ENCODE data around the gene NFIA. TPM values are rescaled to one million over a fixed set of nuclear protein-coding genes. Genes with fewer than 3 reads are reported as not detected.
A peak's percentile ranks its signal among the peaks of the same experiment; 100 is the strongest.
"Not testable (repeated sequence)": the region's sequence is repeated elsewhere in the genome, so short reads cannot be mapped to it uniquely, and the experiment has no call there.

NFIA gene
- total RNA-seq, 2 donors from 2014 or later = 5.0 to 5.2 TPM

- H3K27ac Mint-ChIP-seq = no peak overlapping the region
- peaks cover 8% of the 10 kb centered on the region for H3K27me3 Mint-ChIP-seq
- H3K4me1 Mint-ChIP-seq = no peaks in the 10 kb centered on the region
- H3K4me3 Mint-ChIP-seq = no peak overlapping the region
- no peaks in the 10 kb centered on the region for H3K36me3 Mint-ChIP-seq (ENCODE audit: low read depth)
- H3K9me3 ChIP-seq (ENCODE audit: control insufficient read depth, low read length, poor library complexity, severe bottlenecking) = no peaks in the 10 kb centered on the region
- DNase-seq = no peak
- no peak for ATAC-seq
Measured at GRCh38 chr1:61124078-61124477, 41.7 kb downstream of the NFIA start.

- Mint-ChIP-seq H3K4me3 (no peak overlapping the region), H3K27me3 (peaks cover 8% of the 10 kb centered on the region), H3K4me1 (no peaks in the 10 kb centered on the region), H3K27ac (no peak overlapping the region), H3K36me3 (ENCODE audit: low read depth) (no peaks in the 10 kb centered on the region)
- DNase-seq = no peak
- H3K9me3 ChIP-seq (ENCODE audit: control insufficient read depth, low read length, poor library complexity, severe bottlenecking) = no peaks in the 10 kb centered on the region
- no peak for ATAC-seq
Measured at GRCh38 chr1:61124696-61125095, 42.3 kb downstream of the NFIA start.

DNA sequence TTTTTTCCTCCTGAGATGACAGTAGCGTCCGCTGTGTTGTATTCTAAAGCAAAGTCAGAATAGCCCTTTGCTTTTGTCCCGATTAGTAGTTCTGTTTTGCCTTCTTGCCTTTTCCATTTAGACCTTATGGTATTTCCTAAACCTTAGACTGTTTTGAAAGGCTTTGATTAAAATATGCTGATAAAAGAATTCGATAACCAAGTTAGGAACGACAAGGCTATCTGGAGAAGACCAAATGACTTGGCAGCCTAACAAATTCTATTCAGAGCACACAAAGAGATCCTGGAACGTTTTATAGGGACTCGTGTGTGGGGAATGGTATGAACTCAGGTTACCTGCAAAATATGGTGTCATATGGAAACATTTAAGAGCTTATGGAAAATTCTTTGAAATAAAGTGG, 42.9 kb downstream of the NFIA start:
- H3K36me3 Mint-ChIP-seq (ENCODE audit: low read depth) = no peaks in the 10 kb centered on the region
- H3K9me3 ChIP-seq (ENCODE audit: control insufficient read depth, low read length, poor library complexity, severe bottlenecking) = no peaks in the 10 kb centered on the region
- no peak overlapping the region for H3K4me3 Mint-ChIP-seq
- no peak overlapping the region for H3K27ac Mint-ChIP-seq
- peaks cover 8% of the 10 kb centered on the region for H3K27me3 Mint-ChIP-seq
- ATAC-seq (no peak), DNase-seq (no peak)
- no peaks in the 10 kb centered on the region for H3K4me1 Mint-ChIP-seq

GRCh38 chr1:61125895-61126294, 43.5 kb downstream of the NFIA start:
- no peaks in the 10 kb centered on the region for H3K9me3 ChIP-seq (ENCODE audit: control insufficient read depth, low read length, poor library complexity, severe bottlenecking)
- H3K27me3 Mint-ChIP-seq = peaks cover 8% of the 10 kb centered on the region
- H3K4me3 Mint-ChIP-seq = no peak overlapping the region
- no peaks in the 10 kb centered on the region for H3K4me1 Mint-ChIP-seq
- no peak for DNase-seq
- H3K27ac Mint-ChIP-seq = no peak overlapping the region
- no peaks in the 10 kb centered on the region for H3K36me3 Mint-ChIP-seq (ENCODE audit: low read depth)
- no peak for ATAC-seq

GRCh38 chr1:61126843-61127242, 44.5 kb downstream of the NFIA start:
- H3K27ac Mint-ChIP-seq; H3K36me3 Mint-ChIP-seq (ENCODE audit: low read depth); H3K4me1 Mint-ChIP-seq; ATAC-seq; DNase-seq; H3K4me3 Mint-ChIP-seq; H3K27me3 Mint-ChIP-seq; H3K9me3 ChIP-seq (ENCODE audit: control insufficient read depth, low read length, poor library complexity, severe bottlenecking): not testable (repeated sequence)

- DNase-seq (no peak), ATAC-seq (no peak)
- Mint-ChIP-seq H3K27ac (no peak overlapping the region), H3K36me3 (ENCODE audit: low read depth) (no peaks in the 10 kb centered on the region), H3K27me3 (peaks cover 5% of the 10 kb centered on the region), H3K4me1 (peaks cover 5% of the 10 kb centered on the region), H3K4me3 (no peak overlapping the region)
- H3K9me3 ChIP-seq (ENCODE audit: control insufficient read depth, low read length, poor library complexity, severe bottlenecking) = no peaks in the 10 kb centered on the region
Measured at GRCh38 chr1:61130338-61131000, 48.1 kb downstream of the NFIA start.

- no peak overlapping the region for H3K27ac Mint-ChIP-seq
- DNase-seq = no peak
- H3K4me3 Mint-ChIP-seq = no peak overlapping the region
- H3K36me3 Mint-ChIP-seq (ENCODE audit: low read depth) = no peaks in the 10 kb centered on the region
- H3K9me3 ChIP-seq (ENCODE audit: control insufficient read depth, low read length, poor library complexity, severe bottlenecking) = no peaks in the 10 kb centered on the region
- H3K4me1 Mint-ChIP-seq = peaks cover 5% of the 10 kb centered on the region
- peaks cover 5% of the 10 kb centered on the region for H3K27me3 Mint-ChIP-seq
- no peak for ATAC-seq
Measured at GRCh38 chr1:61131248-61131647, 48.9 kb downstream of the NFIA start.

- no peak for ATAC-seq
- Mint-ChIP-seq H3K27ac (no peak overlapping the region), H3K4me1 (peaks cover 5% of the 10 kb centered on the region), H3K36me3 (ENCODE audit: low read depth) (no peaks in the 10 kb centered on the region), H3K4me3 (no peak overlapping the region), H3K27me3 (peaks cover 5% of the 10 kb centered on the region)
- no peaks in the 10 kb centered on the region for H3K9me3 ChIP-seq (ENCODE audit: control insufficient read depth, low read length, poor library complexity, severe bottlenecking)
- DNase-seq = no peak
Measured at GRCh38 chr1:61131716-61132115, 49.4 kb downstream of the NFIA start.

- no peak for DNase-seq
- H3K4me3 Mint-ChIP-seq = peak overlapping the region; percentile 46
- no peak for ATAC-seq
- peaks cover 5% of the 10 kb centered on the region for H3K27me3 Mint-ChIP-seq
- H3K9me3 ChIP-seq (ENCODE audit: control insufficient read depth, low read length, poor library complexity, severe bottlenecking) = no peaks in the 10 kb centered on the region
- H3K36me3 Mint-ChIP-seq (ENCODE audit: low read depth) = no peaks in the 10 kb centered on the region
- peaks cover 5% of the 10 kb centered on the region for H3K4me1 Mint-ChIP-seq
- H3K27ac Mint-ChIP-seq = no peak overlapping the region
Measured at GRCh38 chr1:61132176-61132638, 49.8 kb downstream of the NFIA start.

- ATAC-seq = no peak
Measured at GRCh38 chr1:61132645-61133334, 50.4 kb downstream of the NFIA start.

GRCh38 chr1:61133335-61134019, 51.1 kb downstream of the NFIA start:
- Mint-ChIP-seq H3K4me3 (no peak overlapping the region), H3K4me1 (peaks cover 5% of the 10 kb centered on the region), H3K27me3 (peaks cover 5% of the 10 kb centered on the region), H3K36me3 (ENCODE audit: low read depth) (no peaks in the 10 kb centered on the region), H3K27ac (no peak overlapping the region)
- DNase-seq = no peak
- no peak for ATAC-seq
- no peaks in the 10 kb centered on the region for H3K9me3 ChIP-seq (ENCODE audit: control insufficient read depth, low read length, poor library complexity, severe bottlenecking)

More at GRCh38 chr1:61132645-61133334, 50.4 kb downstream of the NFIA start:
- no peaks in the 10 kb centered on the region for H3K9me3 ChIP-seq (ENCODE audit: control insufficient read depth, low read length, poor library complexity, severe bottlenecking)
- H3K27me3 Mint-ChIP-seq = peaks cover 5% of the 10 kb centered on the region
- peak overlapping the region; percentile 46 for H3K4me3 Mint-ChIP-seq
- no peak for DNase-seq
- no peak overlapping the region for H3K27ac Mint-ChIP-seq
- H3K4me1 Mint-ChIP-seq = peaks cover 5% of the 10 kb centered on the region
- no peaks in the 10 kb centered on the region for H3K36me3 Mint-ChIP-seq (ENCODE audit: low read depth)

DNA sequence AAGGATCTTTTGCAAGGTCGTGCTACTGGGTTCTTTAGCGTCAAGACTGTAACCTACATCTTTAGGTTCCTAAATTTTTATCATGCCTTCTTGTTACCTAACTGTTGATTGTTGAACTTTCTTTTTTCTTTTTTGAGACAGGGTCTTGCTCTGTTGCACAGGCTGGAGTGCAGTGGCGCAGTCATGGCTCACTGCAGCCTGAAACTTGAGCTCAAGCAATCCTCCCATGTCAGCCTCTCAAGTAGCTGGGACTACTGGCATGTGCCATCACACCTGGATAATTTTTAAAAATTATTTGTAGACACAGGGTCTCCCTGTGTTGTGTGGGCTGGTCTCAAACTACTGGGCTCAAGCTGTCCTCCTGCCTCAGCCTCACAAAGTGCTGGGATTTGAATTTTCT, 52.9 kb downstream of the NFIA start:
- DNase-seq (no peak), ATAC-seq (no peak)
- H3K27ac Mint-ChIP-seq = no peak overlapping the region
- H3K9me3 ChIP-seq (ENCODE audit: control insufficient read depth, low read length, poor library complexity, severe bottlenecking) = no peaks in the 10 kb centered on the region
- H3K4me3 Mint-ChIP-seq = no peak overlapping the region
- peaks cover 5% of the 10 kb centered on the region for H3K27me3 Mint-ChIP-seq
- no peaks in the 10 kb centered on the region for H3K36me3 Mint-ChIP-seq (ENCODE audit: low read depth)
- H3K4me1 Mint-ChIP-seq = peaks cover 5% of the 10 kb centered on the region

DNA sequence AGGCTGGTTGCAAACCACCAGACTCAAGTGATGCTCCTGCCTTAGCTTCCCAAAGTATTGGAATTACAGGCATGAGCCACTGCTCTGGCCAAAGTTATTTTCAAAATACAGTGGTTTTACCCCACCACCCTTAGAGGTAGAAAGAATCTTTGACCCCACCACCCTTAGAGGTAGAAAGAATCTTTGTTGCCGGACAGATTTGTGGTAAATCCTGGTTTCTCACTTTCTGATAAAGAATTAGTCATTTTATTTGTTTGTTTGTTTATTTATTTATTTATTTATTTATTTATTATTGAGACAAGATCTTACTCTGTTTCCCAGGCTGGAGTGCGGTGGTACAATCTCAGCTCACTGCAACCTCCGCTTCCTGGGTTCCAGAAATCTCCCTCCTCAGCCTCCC, 55.9 kb downstream of the NFIA start:
- no peak for ATAC-seq

More for the DNA sequence above, 55.9 kb downstream of the NFIA start:
- Mint-ChIP-seq H3K27ac (no peak overlapping the region), H3K4me3 (no peak overlapping the region), H3K27me3 (no peaks in the 10 kb centered on the region), H3K36me3 (ENCODE audit: low read depth) (no peaks in the 10 kb centered on the region), H3K4me1 (no peaks in the 10 kb centered on the region)
- no peaks in the 10 kb centered on the region for H3K9me3 ChIP-seq (ENCODE audit: control insufficient read depth, low read length, poor library complexity, severe bottlenecking)
- no peak for DNase-seq

All from T-helper 17 cell (primary cell).